DMS79 treated with DMSO at 0.1 percent for 48 hours (cell line): ENCODE results near the gene ATP7A.
"Not testable (repeated sequence)": the region's sequence is repeated elsewhere in the genome, so short reads cannot be mapped to it uniquely, and the experiment has no call there.

Source experiments
- DNase-seq: peaks from one replicate; lab custom pipeline; 2025; lab: John Stamatoyannopoulos, UW

Gene ATP7A

DNA sequence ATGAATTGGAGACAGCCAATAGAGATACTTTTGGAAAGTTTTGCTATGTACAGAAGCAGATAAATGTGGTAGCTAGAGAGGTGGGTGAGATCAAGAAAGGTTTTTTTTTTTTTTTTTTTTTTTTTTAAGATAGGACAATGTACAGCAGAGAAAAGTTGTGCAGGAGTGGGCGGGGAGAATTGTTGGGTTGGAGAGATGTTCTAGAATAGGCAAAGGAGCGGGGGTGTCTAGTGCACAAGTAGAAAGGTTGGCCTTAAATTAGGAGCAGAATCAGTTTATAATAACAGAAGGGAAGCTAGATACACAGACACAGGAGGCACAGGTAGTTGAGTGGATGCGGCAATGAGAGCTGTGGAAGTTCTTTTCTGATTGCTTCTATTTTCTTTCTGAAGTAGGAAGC is 127.4 kb downstream of the ATP7A start:
- no peak for DNase-seq

DNA sequence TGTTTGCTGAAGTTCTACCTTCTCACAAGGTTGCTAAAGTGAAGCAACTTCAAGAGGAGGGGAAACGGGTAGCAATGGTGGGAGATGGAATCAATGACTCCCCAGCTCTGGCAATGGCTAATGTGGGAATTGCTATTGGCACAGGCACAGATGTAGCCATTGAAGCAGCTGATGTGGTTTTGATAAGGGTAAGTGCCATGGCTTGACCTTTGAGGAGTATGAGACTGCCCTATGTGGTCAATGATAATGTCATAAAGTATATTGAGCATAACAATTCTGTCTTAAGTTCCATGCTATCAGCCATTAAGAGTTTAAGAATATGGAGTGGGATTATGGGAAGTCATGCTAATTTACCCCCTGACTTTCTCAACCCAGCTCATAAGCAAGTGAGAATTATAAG is 132.1 kb downstream of the ATP7A start:
- DNase-seq: no peak

DNA sequence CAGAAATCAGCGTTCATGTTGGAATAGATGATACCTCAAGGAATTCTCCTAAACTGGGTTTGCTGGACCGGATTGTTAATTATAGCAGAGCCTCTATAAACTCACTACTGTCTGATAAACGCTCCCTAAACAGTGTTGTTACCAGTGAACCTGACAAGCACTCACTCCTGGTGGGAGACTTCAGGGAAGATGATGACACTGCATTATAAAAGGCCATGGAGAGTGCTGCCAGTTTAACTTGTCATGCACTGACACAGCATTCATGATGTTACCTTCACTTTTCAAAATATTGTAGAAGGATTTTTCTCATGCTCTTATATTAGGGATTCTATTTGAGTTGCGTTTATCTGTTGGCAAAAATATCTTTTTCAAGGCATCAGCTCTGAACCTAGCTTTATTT is 135.9 kb downstream of the ATP7A start:
- no peak for DNase-seq

DNA sequence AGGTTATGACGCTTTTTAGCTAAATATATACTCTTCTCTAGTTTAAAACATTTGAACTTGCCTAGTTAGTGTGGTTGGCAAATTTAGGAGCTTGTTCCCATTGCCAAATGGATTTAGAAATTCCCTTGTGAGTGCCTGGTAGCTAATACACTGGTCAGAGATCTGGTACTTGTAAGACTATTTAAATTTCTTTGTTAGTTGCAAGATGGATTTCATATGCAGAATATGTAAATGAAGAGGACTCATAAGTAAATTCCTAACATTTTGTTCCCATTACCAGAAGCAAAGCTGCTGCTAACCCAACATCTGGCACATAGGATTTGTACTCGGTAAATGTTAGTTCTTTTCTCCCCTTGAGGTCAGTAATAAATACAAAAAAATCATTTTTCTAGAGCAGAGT is 137.6 kb downstream of the ATP7A start:
- DNase-seq: no peak

DNA sequence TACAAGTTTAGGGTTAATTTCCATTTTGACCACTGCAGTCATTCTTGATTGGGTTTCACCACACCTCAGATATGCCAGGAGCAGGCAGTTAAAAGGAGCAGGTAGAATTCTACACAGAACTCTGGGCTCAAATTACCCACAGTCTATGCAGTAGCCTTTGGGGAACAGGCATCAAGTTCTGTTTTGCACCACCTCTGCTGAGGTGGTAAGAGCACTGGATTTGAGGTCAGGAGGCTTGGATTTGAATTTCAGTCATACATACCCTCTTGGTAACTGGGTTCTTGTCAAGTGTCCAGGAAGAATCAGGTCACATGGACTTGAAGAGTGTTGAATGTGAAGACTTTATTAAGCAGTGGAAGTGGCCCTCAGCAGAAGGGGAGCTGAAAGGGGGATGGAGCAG is 153.2 kb downstream of the ATP7A start:
- DNase-seq: no peak

DNA sequence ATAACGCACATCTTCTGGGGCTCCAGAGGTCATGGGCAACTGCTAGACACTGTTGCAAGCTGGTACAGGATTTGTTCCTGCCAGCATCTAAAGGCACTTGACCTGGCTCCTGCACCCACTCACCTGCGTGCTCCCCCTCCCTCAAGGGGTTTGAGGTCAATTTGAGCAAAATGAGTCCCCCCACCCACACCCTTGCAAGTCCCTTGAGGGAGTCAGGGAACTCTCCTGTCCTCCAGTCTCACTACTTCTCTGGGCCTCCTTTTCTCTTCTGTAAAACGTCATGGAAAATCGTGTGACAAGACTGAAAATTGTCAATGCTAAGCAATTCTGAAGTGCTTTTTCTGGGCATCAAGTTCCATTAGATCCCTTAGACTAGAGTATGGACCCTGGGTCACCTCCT is 153.7 kb downstream of the ATP7A start:
- DNase-seq: no peak

DNA sequence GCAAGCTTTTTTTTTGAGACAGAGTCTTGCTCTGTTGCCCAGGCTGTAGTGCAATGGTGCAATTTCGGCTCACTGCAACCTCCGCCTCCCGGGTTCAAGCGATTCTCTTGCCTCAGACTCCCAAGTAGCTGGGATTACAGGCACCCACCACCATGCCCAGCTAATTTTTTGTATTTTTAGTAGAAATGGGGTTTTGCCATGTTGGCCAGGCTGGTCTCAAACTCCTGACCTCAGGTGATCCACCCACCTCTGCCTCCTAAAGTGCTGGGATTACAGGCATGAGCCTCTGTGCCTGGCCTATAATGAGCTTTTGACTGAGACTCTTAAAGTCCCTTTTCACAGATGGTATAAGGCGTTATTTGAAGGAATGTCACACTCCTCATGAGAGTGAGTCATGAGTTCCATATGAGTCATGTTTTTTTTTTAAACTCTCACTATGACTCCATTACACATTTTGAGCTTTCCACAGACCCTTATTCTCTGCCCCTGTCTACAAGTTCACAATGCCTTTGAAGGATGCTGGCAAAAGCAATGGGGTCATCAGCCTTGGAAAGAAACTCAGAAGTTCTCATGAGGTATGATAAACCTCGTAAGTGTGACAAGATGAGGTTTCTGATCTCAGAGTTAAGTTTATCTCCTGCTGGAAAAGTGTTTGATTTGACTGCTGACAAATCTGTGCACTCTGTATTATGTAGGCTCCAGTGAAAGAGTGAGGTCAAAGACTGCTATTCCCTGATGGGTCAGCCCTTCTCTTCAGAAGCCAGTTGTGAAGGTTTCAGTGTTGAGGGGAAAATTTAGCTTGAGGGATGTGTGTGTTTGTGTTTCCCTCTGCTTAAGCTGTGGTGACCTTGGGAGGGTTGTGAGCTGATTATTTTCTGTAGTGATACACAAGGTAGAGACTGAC is 154.5 kb downstream of the ATP7A start:
- not testable (repeated sequence) for DNase-seq

DNA sequence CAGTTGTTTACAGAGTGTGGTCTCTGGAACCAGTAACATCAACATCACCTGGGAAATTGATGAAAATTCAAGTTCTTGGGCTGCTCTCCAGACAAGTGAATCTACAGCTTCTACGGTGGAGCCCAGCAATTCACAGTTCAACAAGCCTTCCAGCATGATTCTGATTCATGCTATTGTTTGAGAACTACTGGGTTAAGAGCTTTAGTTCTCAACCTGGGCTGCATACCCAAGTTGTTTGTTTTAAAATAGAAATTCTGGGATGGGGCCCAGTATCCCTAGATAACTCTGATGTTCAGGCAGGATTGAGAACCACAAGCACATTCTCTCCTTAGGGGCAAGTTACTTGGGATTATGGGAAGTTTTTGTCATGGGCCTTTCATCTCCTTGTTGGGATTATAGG is 155.6 kb downstream of the ATP7A start:
- DNase-seq: no peak

DNA sequence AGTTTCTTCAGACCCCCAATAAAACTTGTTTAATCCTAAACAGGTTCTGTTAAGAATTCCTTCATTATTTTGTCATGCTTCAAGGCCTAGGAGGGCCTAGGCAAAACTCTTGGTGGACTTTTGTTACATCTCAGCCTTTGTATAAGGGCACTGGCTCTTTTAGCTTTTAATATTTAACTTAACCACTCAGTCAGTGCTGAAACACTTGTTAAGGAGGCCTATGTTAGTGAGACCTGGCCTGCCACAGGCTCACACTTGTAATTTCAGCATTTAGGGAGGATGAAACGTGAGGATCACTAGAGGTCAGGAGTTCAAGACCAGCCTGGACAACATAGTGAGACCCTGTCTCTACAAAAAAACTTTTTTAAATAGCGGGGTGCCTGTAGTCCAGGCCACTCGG is 160.8 kb downstream of the ATP7A start:
- DNase-seq: no peak

DNA sequence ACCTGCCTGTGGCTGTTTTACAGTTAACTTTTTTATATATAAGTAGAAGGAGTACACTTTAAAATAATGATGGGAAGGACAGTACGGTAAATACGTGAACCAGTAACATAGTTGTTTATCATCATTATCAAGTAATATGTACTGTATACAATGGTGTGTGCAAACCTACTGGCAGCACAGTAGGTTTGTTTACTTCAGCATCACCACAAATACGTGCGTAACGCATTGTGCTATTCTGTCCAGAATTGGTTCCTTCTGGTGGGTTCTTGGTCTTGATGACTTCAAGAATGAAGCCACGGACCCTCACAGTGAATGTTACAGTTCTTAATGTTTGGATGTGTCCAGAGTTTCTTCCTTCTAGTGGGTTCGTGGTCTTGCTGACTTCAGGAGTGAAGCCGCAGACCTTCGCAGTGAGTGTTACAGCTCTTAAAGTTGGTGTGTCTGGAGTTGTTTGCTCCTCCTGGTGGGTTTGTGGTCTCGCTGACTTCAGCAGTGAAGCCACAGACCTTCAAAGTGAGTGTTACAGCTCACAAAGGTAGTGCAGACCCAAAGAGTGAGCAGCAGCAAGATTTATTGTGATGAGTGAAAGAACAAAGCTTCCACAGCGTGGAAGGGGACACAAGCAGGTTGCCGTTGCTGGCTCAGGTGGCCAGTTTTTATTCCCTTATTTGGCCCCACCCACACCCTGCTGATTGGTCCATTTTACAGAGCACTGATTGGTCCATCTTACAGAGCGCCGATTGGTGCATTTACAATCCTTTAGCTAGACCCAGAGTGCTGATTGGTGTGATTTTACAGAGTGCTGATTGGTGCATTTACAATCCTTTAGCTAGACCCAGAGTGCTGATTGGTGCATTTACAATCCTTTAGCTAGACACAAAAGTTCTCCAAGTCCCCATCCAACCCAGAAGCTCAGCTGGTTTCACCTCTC is 162.9 kb downstream of the ATP7A start:
- DNase-seq: not testable (repeated sequence)

DNA sequence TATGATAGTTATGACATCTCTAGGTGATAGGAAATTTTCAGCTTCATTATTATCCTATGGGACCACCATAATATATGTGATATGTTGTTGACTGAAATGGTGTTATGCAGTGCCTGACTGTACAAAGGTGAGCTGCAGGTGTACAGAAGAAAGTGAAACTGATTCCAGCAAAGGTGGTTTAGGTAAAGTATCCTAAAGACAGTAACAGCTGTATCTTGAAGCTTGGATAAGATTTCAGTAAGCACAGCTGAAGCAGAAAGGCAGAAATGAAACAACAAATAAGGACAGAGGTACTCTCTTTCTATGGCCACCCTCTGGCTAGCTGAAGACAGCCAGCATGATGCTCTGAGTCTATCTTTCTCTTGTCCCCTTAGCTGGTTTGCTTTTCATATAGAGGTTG is 163.6 kb downstream of the ATP7A start:
- DNase-seq: no peak

DNA sequence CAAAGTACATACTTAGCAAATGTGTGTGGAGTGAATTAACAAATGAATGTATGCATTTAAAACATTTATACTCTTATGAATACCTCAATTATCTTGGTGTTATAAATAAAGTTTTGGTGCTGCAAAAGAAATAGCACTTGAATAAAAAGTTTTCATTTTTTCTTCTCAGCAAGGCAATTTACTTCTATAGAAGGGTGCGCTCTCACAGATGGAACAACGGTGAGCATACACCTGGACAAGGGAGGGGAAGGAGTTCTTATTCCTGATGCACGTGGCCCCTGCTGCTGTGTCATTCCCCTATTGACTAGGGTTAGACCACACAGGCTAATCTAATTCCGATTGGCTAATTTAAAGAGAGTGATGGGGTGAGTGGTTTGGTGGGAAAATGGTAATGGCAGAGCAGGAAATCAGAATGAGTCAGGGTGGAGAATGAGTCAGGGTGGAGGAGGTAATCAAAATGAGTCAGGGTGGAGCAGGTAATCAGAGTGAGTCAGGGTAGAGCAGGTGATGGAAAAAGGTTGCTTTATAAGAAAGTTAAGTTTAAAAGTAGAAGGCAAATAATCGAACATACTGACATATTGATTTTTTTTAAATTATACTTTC is 165.4 kb downstream of the ATP7A start:
- DNase-seq: no peak

DNA sequence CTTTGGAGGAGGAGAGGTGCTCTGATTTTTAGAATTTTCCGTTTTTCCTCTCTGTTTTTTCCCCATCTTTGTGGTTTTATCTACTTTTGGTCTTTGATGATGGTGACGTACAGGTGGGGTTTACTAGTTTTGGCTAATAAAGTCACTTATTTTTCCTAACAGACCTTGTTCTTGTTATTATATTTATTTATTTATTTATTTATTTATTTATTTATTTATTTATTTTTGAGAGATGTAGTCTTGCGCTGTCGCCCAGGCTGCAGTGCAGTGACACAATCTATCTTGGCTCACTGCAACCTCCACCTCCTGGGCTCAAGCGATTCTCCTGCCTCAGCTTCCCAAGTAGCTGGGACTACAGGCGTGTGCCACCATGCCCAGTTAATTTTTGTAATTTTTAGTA is 170.9 kb downstream of the ATP7A start:
- DNase-seq: not testable (repeated sequence)

DNA sequence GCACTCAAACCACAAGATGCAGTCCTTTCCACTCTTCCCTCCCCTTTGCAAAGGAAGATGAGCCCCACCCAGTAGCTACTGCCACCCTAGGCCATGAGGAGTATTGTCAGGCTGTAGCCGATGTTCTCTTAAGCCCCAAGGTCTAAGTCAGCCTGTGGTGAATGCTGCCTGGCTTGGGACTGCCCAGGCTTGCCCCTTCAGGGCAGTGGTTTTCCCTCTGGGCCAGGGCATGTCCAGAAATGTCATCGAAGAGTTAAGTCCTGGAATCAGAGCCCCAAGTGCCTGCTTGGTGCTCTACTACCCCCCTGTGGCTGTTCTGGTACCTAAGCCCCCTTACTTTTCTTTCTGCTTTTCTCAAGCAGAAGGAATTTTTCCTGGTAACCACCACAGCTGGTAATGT is 181.8 kb downstream of the ATP7A start:
- no peak for DNase-seq

DNA sequence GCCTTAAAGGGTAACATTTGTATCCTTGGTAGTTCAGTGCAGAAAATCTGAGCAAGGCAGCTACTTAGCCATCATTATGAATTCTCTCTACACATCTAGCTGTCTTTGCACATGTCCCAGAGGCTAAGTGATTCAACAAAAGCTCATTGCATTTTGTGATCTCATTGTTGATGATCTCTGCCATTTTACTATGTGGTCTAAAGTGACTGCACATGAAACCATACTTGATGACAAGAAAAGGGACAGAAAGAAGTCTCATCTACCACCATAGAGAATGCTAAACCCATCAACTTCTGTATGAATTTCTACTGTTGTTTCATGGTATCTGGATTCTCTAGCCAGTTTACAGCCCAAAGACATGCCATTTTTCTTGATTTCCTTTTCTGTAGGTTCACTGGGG is 187.6 kb downstream of the ATP7A start:
- DNase-seq: no peak
